Lung (tissue), 12 donors: ENCODE data around the gene BAK1. TPM values are rescaled to one million over a fixed set of nuclear protein-coding genes. Genes with fewer than 3 reads are reported as not detected.

Experiments used
- ATAC-seq: fragments of 200-7000 bp; cut with Tn5 transposase; one replicate; pipeline ENCODE4 v1.9.1; 2020; ENCODE audit warnings: moderate number of reproducible peaks; ENCODE audit not compliant: insufficient read depth, low FRiP score
- DNase-seq, 3 donors: peaks; one replicate each; pipeline ENCODE4 v3.0.0-alpha.2; 2013 to 2017
- H3K27ac ChIP-seq, 2 donors: one replicate each; pipeline ENCODE4 v1.5.1; 2013; ENCODE audit warnings: mild to moderate bottlenecking in 2 of 2, moderate library complexity in 2 of 2, control low read depth in 1 of 2, inconsistent platforms in 1 of 2, low read depth in 1 of 2, low read length in 1 of 2
- H3K27me3 ChIP-seq, 3 donors: one replicate each; pipeline ENCODE4 v1.5.1; 2013; ENCODE audit warnings: low read length in 2 of 3; ENCODE audit not compliant: control insufficient read depth in 3 of 3, insufficient read depth in 3 of 3
- H3K36me3 ChIP-seq, 4 donors: one replicate each; pipeline ENCODE4 v1.5.1; 2013; ENCODE audit warnings: low read length in 4 of 4, mild to moderate bottlenecking in 1 of 4, moderate library complexity in 1 of 4; ENCODE audit not compliant: control insufficient read depth in 4 of 4, insufficient read depth in 4 of 4
- H3K4me1 ChIP-seq, 5 donors: one replicate each; pipeline ENCODE4 v1.5.1; 2013; ENCODE audit warnings: low read length in 5 of 5, mild to moderate bottlenecking in 2 of 5, moderate library complexity in 1 of 5; ENCODE audit not compliant: control insufficient read depth in 5 of 5, insufficient read depth in 5 of 5
- H3K4me3 ChIP-seq: one replicate; pipeline ENCODE4 v1.5.1; 2013; ENCODE audit warnings: mild to moderate bottlenecking, control low read depth, moderate library complexity
- H3K9ac ChIP-seq, 2 donors: one replicate each; pipeline ENCODE4 v1.5.1; 2013; ENCODE audit warnings: low read length in 2 of 2, control low read depth in 1 of 2; ENCODE audit not compliant: insufficient read depth in 1 of 2
- H3K9me3 ChIP-seq, 4 donors: one replicate each; pipeline ENCODE4 v1.5.1; 2013; ENCODE audit warnings: low read length in 3 of 4, mild to moderate bottlenecking in 1 of 4, moderate library complexity in 1 of 4; ENCODE audit not compliant: control insufficient read depth in 4 of 4, insufficient read depth in 3 of 4
- CTCF ChIP-seq: IDR thresholded peaks from 2 replicates; pipeline ENCODE4 v1.5.1; 2012; ENCODE audit warnings: mild to moderate bottlenecking; ENCODE audit errors: control extremely low read depth, extremely low read depth
- WGBS, 2 donors: extraction: QIAGEN DNeasy Blood & Tissue Kit; methylation state at CpG; one replicate each; pipeline ENCODE4 v1.1.7; 2013; 5-methylcytosine and 5-hydroxymethylcytosine counted together
- polyA plus RNA-seq, 2 donors: library from polyadenylated mRNA; stranded (reverse); fragments of 200-250 nt; gene quantifications; one replicate each; pipeline ENCODE4 v1.2.1, GENCODE V29; 2013
- total RNA-seq, 2 donors: library from RNA; depleted of rRNA in 1 of 2; stranded (reverse); fragments of >200 nt in 1 of 2; gene quantifications; one replicate each; pipeline ENCODE4 v1.2.1, GENCODE V29; 2014 to 2021
- donor health status: control.
- donor health status: control.
- donor health status: Bipolar disorder and iron deficiency.
- donor health status: healthy.
- donor health status: DM: yes; HTN: yes; CAD: no.

Gene BAK1
- total and polyA plus RNA-seq, 4 donors: 7.4 to 25.6 (median 18.9) TPM

- Histone ChIP-seq H3K4me3 (no peak overlapping the region), H3K27ac (no peak overlapping the region), H3K9me3 (no peaks in the 10 kb centered on the region), H3K36me3 (peaks cover 0 to 11% (median 0%) of the 10 kb centered on the region in 4 donors), H3K9ac (no peak overlapping the region), H3K4me1 (peaks cover 0 to 18% (median 11%) of the 10 kb centered on the region in 5 donors), H3K27me3 (no peaks in the 10 kb centered on the region)
- DNase-seq (no peak), ATAC-seq (no peak)
- no peak for TF ChIP-seq CTCF
- WGBS, 2 donors: 84 to 98% methylated on average over 5 of the region's 5 CpGs
Observed at GRCh38 chr6:33581186-33581585, 1.1 kb upstream of the BAK1 start.

- Histone ChIP-seq H3K4me3 (no peak overlapping the region), H3K27ac (peak overlapping the region in 1 of 2 donors; percentile 72), H3K27me3 (no peaks in the 10 kb centered on the region), H3K9me3 (no peaks in the 10 kb centered on the region), H3K4me1 (peaks cover 0 to 13% (median 9%) of the 10 kb centered on the region in 5 donors), H3K9ac (no peak overlapping the region), H3K36me3 (peaks cover 10 to 33% (median 12%) of the 10 kb centered on the region in 4 donors)
- ATAC-seq (no peak), DNase-seq (no peak)
- no peak for TF ChIP-seq CTCF
- 30 to 37% methylated on average over 7 to 9 of the region's 9 CpGs for WGBS, 2 donors
Observed at GRCh38 chr6:33578588-33579011, 1.5 kb downstream of the BAK1 start.

GRCh38 chr6:33578164-33578563 is 1.9 kb downstream of the BAK1 start:
- no peak for ATAC-seq
- 91% methylated on average over 7 of the region's 7 CpGs for whole genome bisulfite sequencing, 2 donors
- no peaks in the 10 kb centered on the region for H3K9me3 ChIP-seq
- peaks cover 0 to 13% (median 9%) of the 10 kb centered on the region in 5 donors for H3K4me1 ChIP-seq
- H3K27ac ChIP-seq: peak overlapping the region in 1 of 2 donors; percentile 72
- peaks cover 10 to 33% (median 12%) of the 10 kb centered on the region in 4 donors for H3K36me3 ChIP-seq
- H3K4me3 ChIP-seq: no peak overlapping the region
- DNase-seq: no peak
- no peak for TF ChIP-seq CTCF
- no peaks in the 10 kb centered on the region for H3K27me3 ChIP-seq
- H3K9ac ChIP-seq: no peak overlapping the region

GRCh38 chr6:33577718-33578117 is 2.4 kb downstream of the BAK1 start:
- peaks cover 10 to 33% (median 12%) of the 10 kb centered on the region in 4 donors for H3K36me3 ChIP-seq
- H3K9me3 ChIP-seq: no peaks in the 10 kb centered on the region
- H3K27ac ChIP-seq: peak overlapping the region; percentile 12 to 74
- no peak overlapping the region for H3K9ac ChIP-seq
- H3K27me3 ChIP-seq: no peaks in the 10 kb centered on the region
- 90 to 94% methylated on average over 6 of the region's 6 CpGs for WGBS, 2 donors
- H3K4me3 ChIP-seq: no peak overlapping the region
- ATAC-seq (no peak), DNase-seq (no peak)
- H3K4me1 ChIP-seq: peaks cover 0 to 13% (median 9%) of the 10 kb centered on the region in 5 donors
- TF ChIP-seq CTCF: no peak
